Retinal pigment epithelial cell (primary cell): Measurements from ENCODE around the gene MAGI2.

Experiments
- DNase-seq: peaks from one replicate; pipeline ENCODE4 v3.0.0-alpha.2; 2010; ENCODE audit warnings: low read depth
- H3K4me3 ChIP-seq: 2 replicates; pipeline ENCODE4 v1.5.1; 2011; ENCODE audit warnings: mild to moderate bottlenecking, low read length, control low read depth, moderate library complexity
- CTCF ChIP-seq: conservative IDR thresholded peaks from 2 replicates; pipeline ENCODE4 v1.5.1; 2011; ENCODE audit warnings: low read depth, low read length, control low read depth, inconsistent platforms

Gene MAGI2

DNA sequence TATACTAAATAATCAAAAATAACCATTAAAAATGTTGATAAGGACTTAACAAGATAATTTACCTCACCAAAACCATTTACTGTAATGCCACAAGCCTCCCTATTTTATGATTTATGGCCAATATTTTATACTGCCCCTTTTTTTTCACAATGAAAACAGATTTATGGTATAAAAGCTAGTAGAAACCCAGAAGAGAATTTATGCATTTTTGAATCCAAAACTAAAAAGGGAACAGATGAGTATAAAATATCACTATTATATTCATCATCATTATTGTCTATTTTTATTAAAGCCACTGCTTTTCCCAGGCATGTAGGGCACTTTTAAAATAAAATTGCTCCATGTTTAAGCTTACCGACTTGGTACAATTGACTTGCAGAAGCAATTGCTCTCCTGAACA lies 1229.9 kb downstream of the MAGI2 start:
- DNase-seq = no peak
- no peak for TF ChIP-seq CTCF
- no peak overlapping the region for H3K4me3 ChIP-seq

- DNase-seq = no peak
These were observed 1231.3 kb downstream of the MAGI2 start for GRCh38 chr7:78222001-78222751.

GRCh38 chr7:78220754-78221153 lies 1232.7 kb downstream of the MAGI2 start:
- TF ChIP-seq CTCF = no peak
- H3K4me3 ChIP-seq = no peak overlapping the region
- DNase-seq = no peak

More at GRCh38 chr7:78222001-78222751, 1231.3 kb downstream of the MAGI2 start:
- peak; percentile 15 for TF ChIP-seq CTCF
- no peak overlapping the region for H3K4me3 ChIP-seq

DNA sequence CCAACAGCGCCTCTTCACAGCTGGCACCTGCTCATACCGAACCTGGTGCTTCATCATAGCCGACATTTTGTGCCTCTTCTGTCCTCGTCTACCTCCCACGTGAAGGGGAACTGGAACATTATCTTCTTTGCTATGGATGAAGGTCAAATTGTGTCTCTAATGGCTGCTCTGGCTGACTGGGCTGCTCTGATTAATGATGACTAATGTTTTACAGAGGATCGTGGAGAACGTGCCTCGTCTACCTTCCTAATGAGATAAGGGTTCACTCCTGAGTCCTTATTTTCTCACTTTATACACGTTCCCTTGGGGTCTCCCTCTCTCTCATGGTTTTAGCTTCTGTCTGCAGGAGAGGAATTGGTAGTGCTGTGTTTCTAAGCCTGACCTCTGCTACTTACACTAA lies 1234.6 kb downstream of the MAGI2 start:
- TF ChIP-seq CTCF = no peak
- no peak overlapping the region for H3K4me3 ChIP-seq
- no peak for DNase-seq

- no peak for TF ChIP-seq CTCF
- no peak overlapping the region for H3K4me3 ChIP-seq
- no peak for DNase-seq
These were observed 1235.4 kb downstream of the MAGI2 start for GRCh38 chr7:78218051-78218450.

- DNase-seq = no peak
- no peak overlapping the region for H3K4me3 ChIP-seq
- TF ChIP-seq CTCF = no peak
These were observed 1238.3 kb downstream of the MAGI2 start for GRCh38 chr7:78215199-78215598.

DNA sequence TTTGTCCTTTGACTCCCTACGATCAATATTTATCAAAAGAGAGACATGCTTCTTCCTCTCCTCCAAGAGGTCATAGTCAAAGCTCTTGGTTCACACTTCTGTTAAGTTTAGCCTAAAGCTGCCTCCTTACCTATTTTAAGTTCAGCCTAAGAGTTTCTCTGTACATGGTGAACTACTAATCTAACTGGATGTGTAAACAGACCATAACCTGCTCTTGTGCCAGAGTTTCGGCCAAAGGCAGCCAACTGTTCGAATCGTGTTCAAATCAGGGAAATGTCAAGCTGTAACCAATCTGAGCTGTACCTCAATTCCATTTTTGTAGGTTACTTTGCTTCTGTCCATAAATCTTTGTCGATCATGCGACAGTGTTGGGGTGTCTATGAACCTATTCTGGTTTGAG lies 1240.1 kb downstream of the MAGI2 start:
- no peak overlapping the region for H3K4me3 ChIP-seq
- no peak for DNase-seq
- TF ChIP-seq CTCF = no peak
